ENCODE data around the gene SEC61G. TPM values are rescaled to one million over a fixed set of nuclear protein-coding genes. Genes with fewer than 3 reads are reported as not detected.

SEC61G gene
- total RNA-seq, 1 experiment from 2014 or later, result 246 TPM

DNA sequence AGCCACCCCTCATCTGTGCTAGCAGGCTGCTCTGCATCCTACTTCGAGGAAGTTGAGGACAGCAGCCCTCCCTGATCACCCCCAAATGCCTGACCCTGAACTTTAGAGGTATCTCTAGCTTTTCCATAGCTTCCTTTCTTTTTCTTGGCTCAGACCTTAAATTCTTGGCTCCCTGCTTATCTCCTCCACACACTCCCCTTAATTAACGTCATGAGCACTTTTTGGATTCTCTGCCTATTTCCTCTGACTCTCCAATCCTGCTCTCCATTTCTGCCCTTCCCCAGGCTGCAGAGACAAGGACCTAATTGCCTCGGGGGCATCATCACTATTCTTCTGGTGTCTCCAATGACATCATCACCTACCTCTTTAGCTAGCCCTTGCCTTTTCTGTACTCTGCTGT lies 40.8 kb upstream of the SEC61G start:
- no peak overlapping the region for H3K4me3 Mint-ChIP-seq (ENCODE audit: unreplicated experiment)
- H3K9me3 Mint-ChIP-seq (ENCODE audit: unreplicated experiment), result no peaks in the 10 kb centered on the region
- DNase-seq (ENCODE audit: unreplicated experiment), result no peak
- POLR2A ChIA-PET, result no interaction called here
- H3K27me3 Mint-ChIP-seq (ENCODE audit: insufficient read depth, unreplicated experiment), result no peaks in the 10 kb centered on the region
- intact Hi-C loops (cut with micrococcal nuclease), result no loop called here
- BruUV-seq (replicated peaks), result no TSS peak
- CTCF ChIA-PET, result interaction anchor here (0.6 to 2.0 kb wide), 4 partner anchors 11 to 41 kb away, joined by 3 to 5 read pairs (median 3); no protein-coding TSS in a partner anchor
- no peak overlapping the region for H3K27ac Mint-ChIP-seq (ENCODE audit: low read depth, unreplicated experiment)
- H3K4me1 Mint-ChIP-seq (ENCODE audit: insufficient read depth, unreplicated experiment), result peaks cover 9% of the 10 kb centered on the region
- TF ChIP-seq, protein P1, sequence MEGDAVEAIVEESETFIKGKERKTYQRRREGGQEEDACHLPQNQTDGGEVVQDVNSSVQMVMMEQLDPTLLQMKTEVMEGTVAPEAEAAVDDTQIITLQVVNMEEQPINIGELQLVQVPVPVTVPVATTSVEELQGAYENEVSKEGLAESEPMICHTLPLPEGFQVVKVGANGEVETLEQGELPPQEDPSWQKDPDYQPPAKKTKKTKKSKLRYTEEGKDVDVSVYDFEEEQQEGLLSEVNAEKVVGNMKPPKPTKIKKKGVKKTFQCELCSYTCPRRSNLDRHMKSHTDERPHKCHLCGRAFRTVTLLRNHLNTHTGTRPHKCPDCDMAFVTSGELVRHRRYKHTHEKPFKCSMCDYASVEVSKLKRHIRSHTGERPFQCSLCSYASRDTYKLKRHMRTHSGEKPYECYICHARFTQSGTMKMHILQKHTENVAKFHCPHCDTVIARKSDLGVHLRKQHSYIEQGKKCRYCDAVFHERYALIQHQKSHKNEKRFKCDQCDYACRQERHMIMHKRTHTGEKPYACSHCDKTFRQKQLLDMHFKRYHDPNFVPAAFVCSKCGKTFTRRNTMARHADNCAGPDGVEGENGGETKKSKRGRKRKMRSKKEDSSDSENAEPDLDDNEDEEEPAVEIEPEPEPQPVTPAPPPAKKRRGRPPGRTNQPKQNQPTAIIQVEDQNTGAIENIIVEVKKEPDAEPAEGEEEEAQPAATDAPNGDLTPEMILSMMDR (IDR thresholded peaks at IDR 0.05; ENCODE audit: unreplicated experiment), result no peak
- H3K36me3 Mint-ChIP-seq (ENCODE audit: insufficient read depth, unreplicated experiment), result no peaks in the 10 kb centered on the region

DNA sequence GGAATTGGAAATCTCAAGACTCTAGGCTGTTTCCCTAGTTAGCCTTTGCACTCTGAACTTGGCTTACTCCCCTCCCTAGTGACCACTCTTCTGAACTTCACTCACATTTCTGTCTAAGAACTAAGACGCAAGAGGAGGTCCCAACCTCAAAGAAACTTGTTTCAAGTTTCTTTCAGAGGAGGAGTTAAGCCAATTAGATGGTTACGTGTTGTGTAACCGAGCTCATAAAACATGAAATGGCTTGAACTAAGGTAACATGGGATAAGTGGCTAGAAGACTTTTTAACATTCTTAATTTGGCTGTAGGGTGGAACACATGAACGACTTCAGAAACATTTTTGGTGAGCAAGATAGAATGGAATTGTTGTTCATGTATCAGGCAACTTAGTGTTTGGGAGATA lies 39.5 kb upstream of the SEC61G start:
- Mint-ChIP-seq H3K36me3 (ENCODE audit: insufficient read depth, unreplicated experiment) (no peaks in the 10 kb centered on the region), H3K27ac (ENCODE audit: low read depth, unreplicated experiment) (no peak overlapping the region), H3K4me3 (ENCODE audit: unreplicated experiment) (no peak overlapping the region), H3K27me3 (ENCODE audit: insufficient read depth, unreplicated experiment) (no peaks in the 10 kb centered on the region), H3K9me3 (ENCODE audit: unreplicated experiment) (no peaks in the 10 kb centered on the region), H3K4me1 (ENCODE audit: insufficient read depth, unreplicated experiment) (peaks cover 9% of the 10 kb centered on the region)
- intact Hi-C loops (cut with micrococcal nuclease), result no loop called here
- POLR2A ChIA-PET, result interaction anchor here (0.6 to 1.2 kb wide), 3 partner anchors 45 to 694 kb away, joined by 3 to 4 read pairs (median 3); no protein-coding TSS in a partner anchor
- TF ChIP-seq, protein P1 (IDR thresholded peaks at IDR 0.05; ENCODE audit: unreplicated experiment), result no peak
- no TSS peak for BruUV-seq (replicated peaks)
- DNase-seq (ENCODE audit: unreplicated experiment), result no peak
- CTCF ChIA-PET, result interaction anchor here (1.1 to 2.4 kb wide), 2 partner anchors 18 to 25 kb away, joined by 4 to 15 read pairs; no protein-coding TSS in a partner anchor

DNA sequence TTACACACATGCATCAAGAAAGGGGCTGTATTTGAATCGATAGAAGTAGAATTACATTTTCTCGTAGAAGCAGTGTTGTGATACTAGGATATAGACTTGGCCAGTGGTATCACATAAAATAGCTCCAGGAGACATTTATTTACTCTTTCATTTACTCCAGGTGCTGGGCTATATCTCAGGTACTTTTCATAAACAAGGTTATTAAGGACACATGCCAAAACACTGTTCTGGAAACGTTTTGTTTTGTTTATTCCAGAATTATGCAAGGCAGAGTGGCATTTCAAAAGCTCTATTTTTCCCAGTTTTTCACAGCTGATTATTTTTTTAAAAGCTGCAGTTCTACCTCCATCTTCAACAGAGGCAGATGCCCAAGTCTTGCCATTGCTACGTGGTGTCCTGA lies 37.8 kb upstream of the SEC61G start:
- Mint-ChIP-seq H3K9me3 (ENCODE audit: unreplicated experiment) (no peaks in the 10 kb centered on the region), H3K27me3 (ENCODE audit: insufficient read depth, unreplicated experiment) (no peaks in the 10 kb centered on the region), H3K27ac (ENCODE audit: low read depth, unreplicated experiment) (no peak overlapping the region), H3K4me1 (ENCODE audit: insufficient read depth, unreplicated experiment) (no peaks in the 10 kb centered on the region), H3K36me3 (ENCODE audit: insufficient read depth, unreplicated experiment) (no peaks in the 10 kb centered on the region), H3K4me3 (ENCODE audit: unreplicated experiment) (no peak overlapping the region)
- ChIA-PET POLR2A (no interaction called here), CTCF (interaction anchor here (0.6 to 2.4 kb wide), 4 partner anchors 17 to 459 kb away, joined by 3 to 15 read pairs (median 6); no protein-coding TSS in a partner anchor)
- BruUV-seq (replicated peaks), result no TSS peak
- DNase-seq (ENCODE audit: unreplicated experiment), result no peak
- TF ChIP-seq, protein P1 (IDR thresholded peaks at IDR 0.05; ENCODE audit: unreplicated experiment), result no peak
- intact Hi-C loops (cut with micrococcal nuclease), result no loop called here

DNA sequence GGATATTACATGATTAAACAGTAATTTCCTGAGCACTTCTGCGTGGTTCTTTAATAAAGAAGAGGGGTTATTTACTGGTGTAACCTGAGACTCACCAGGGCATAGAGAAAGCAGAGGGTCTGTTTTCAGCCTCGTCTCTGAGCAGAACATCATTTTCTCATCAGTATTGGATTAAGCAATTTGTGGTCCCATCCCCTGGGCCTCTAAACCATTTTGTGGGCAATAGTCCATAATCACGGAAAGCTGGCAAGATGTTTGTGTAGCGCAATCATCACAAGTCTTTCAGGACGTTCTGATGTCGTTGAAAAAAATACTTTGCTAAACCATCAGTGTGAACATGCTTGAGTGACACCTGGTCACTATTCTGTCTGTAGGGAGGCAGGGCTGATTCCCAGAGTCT lies 37.1 kb upstream of the SEC61G start:
- H3K27ac Mint-ChIP-seq (ENCODE audit: low read depth, unreplicated experiment), result no peak overlapping the region
- no TSS peak for BruUV-seq (replicated peaks)
- CTCF ChIA-PET, result interaction anchor here (1.2 to 1.4 kb wide), 2 partner anchors 18 to 44 kb away, joined by 3 to 5 read pairs; no protein-coding TSS in a partner anchor

More for the DNA sequence above, 37.1 kb upstream of the SEC61G start:
- DNase-seq (ENCODE audit: unreplicated experiment), result no peak
- H3K4me3 Mint-ChIP-seq (ENCODE audit: unreplicated experiment), result no peak overlapping the region
- no peaks in the 10 kb centered on the region for H3K36me3 Mint-ChIP-seq (ENCODE audit: insufficient read depth, unreplicated experiment)
- H3K9me3 Mint-ChIP-seq (ENCODE audit: unreplicated experiment), result no peaks in the 10 kb centered on the region
- TF ChIP-seq, protein P1 (IDR thresholded peaks at IDR 0.05; ENCODE audit: unreplicated experiment), result no peak
- intact Hi-C loops (cut with micrococcal nuclease), result no loop called here
- H3K4me1 Mint-ChIP-seq (ENCODE audit: insufficient read depth, unreplicated experiment), result no peaks in the 10 kb centered on the region
- POLR2A ChIA-PET, result no interaction called here
- H3K27me3 Mint-ChIP-seq (ENCODE audit: insufficient read depth, unreplicated experiment), result no peaks in the 10 kb centered on the region
